Measurements from ENCODE around the gene WFDC8. TPM values are rescaled to one million over a fixed set of nuclear protein-coding genes. Genes with fewer than 3 reads are reported as not detected.
"Not testable (repeated sequence)": the region's sequence is repeated elsewhere in the genome, so short reads cannot be mapped to it uniquely, and the experiment has no call there.

The WFDC8 gene
- total RNA-seq, 1 donor from 2014 or later: not detected

DNA sequence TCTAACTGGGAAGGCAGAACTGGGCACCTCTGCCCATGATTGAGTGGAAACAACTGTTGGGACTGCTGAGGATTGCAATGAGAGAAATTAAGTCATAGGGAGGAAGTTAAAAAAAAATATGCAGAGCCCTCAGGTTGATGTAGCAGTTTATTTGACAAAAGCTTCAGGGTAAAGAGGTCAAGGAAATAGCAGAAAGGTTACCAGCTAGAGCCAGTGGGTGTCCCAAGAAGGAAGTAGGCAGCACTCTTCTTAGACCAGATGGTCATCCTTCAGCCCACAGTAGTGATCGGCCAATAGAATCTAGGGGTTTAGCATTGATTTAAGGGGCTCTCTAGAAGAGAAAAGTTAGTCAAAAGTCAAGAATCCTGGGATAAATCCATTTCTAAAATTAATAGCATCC is 28.7 kb upstream of the WFDC8 start:
- H3K4me3 Mint-ChIP-seq: no peak overlapping the region
- peaks cover 32% of the 10 kb centered on the region for H3K9me3 Mint-ChIP-seq
- no peak for DNase-seq (ENCODE audit: low spot score in 2 of 2, unreplicated experiment in 2 of 2)
- TF ChIP-seq, protein P1, sequence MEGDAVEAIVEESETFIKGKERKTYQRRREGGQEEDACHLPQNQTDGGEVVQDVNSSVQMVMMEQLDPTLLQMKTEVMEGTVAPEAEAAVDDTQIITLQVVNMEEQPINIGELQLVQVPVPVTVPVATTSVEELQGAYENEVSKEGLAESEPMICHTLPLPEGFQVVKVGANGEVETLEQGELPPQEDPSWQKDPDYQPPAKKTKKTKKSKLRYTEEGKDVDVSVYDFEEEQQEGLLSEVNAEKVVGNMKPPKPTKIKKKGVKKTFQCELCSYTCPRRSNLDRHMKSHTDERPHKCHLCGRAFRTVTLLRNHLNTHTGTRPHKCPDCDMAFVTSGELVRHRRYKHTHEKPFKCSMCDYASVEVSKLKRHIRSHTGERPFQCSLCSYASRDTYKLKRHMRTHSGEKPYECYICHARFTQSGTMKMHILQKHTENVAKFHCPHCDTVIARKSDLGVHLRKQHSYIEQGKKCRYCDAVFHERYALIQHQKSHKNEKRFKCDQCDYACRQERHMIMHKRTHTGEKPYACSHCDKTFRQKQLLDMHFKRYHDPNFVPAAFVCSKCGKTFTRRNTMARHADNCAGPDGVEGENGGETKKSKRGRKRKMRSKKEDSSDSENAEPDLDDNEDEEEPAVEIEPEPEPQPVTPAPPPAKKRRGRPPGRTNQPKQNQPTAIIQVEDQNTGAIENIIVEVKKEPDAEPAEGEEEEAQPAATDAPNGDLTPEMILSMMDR (IDR thresholded peaks at IDR 0.05; ENCODE audit: unreplicated experiment): no peak
- H3K36me3 Mint-ChIP-seq: no peaks in the 10 kb centered on the region
- peaks cover 7% of the 10 kb centered on the region for H3K27me3 Mint-ChIP-seq (ENCODE audit: low read depth)
- H3K27ac Mint-ChIP-seq: no peak overlapping the region
- H3K4me1 Mint-ChIP-seq: no peaks in the 10 kb centered on the region

- H3K4me1 Mint-ChIP-seq: no peaks in the 10 kb centered on the region
- H3K4me3 Mint-ChIP-seq: no peak overlapping the region
- TF ChIP-seq, protein P1 (IDR thresholded peaks at IDR 0.05; ENCODE audit: unreplicated experiment): no peak
- no peak overlapping the region for H3K27ac Mint-ChIP-seq
- H3K36me3 Mint-ChIP-seq: no peaks in the 10 kb centered on the region
- peaks cover 39% of the 10 kb centered on the region for H3K27me3 Mint-ChIP-seq (ENCODE audit: low read depth)
- DNase-seq (ENCODE audit: low spot score in 2 of 2, unreplicated experiment in 2 of 2): no peak
- H3K9me3 Mint-ChIP-seq: peaks cover 5% of the 10 kb centered on the region
Observed at GRCh38 chr20:45595235-45595634, 16.2 kb upstream of the WFDC8 start.

- TF ChIP-seq, protein P1 (IDR thresholded peaks at IDR 0.05; ENCODE audit: unreplicated experiment): no peak
- Mint-ChIP-seq H3K9me3 (peaks cover 14% of the 10 kb centered on the region), H3K4me3 (no peak overlapping the region), H3K4me1 (no peaks in the 10 kb centered on the region), H3K27me3 (ENCODE audit: low read depth) (peaks cover 32% of the 10 kb centered on the region), H3K36me3 (no peaks in the 10 kb centered on the region), H3K27ac (no peak overlapping the region)
- no peak for DNase-seq (ENCODE audit: low spot score in 2 of 2, unreplicated experiment in 2 of 2)
Observed at GRCh38 chr20:45593498-45593897, 14.4 kb upstream of the WFDC8 start.

GRCh38 chr20:45592574-45593189 is 13.6 kb upstream of the WFDC8 start:
- Mint-ChIP-seq H3K9me3 (peaks cover 17% of the 10 kb centered on the region), H3K4me1 (no peaks in the 10 kb centered on the region), H3K4me3 (no peak overlapping the region), H3K27ac (no peak overlapping the region), H3K36me3 (no peaks in the 10 kb centered on the region), H3K27me3 (ENCODE audit: low read depth) (peaks cover 27% of the 10 kb centered on the region)
- DNase-seq (ENCODE audit: low spot score in 2 of 2, unreplicated experiment in 2 of 2): no peak
- TF ChIP-seq, protein P1 (IDR thresholded peaks at IDR 0.05; ENCODE audit: unreplicated experiment): no peak

- Mint-ChIP-seq H3K36me3 (no peaks in the 10 kb centered on the region), H3K4me1 (no peaks in the 10 kb centered on the region), H3K9me3 (peaks cover 17% of the 10 kb centered on the region), H3K27me3 (ENCODE audit: low read depth) (peaks cover 12% of the 10 kb centered on the region), H3K27ac (no peak overlapping the region), H3K4me3 (no peak overlapping the region)
- DNase-seq (ENCODE audit: low spot score in 2 of 2, unreplicated experiment in 2 of 2): no peak
- TF ChIP-seq, protein P1 (IDR thresholded peaks at IDR 0.05; ENCODE audit: unreplicated experiment): no peak
Observed at GRCh38 chr20:45589725-45590124, 10.6 kb upstream of the WFDC8 start.

DNA sequence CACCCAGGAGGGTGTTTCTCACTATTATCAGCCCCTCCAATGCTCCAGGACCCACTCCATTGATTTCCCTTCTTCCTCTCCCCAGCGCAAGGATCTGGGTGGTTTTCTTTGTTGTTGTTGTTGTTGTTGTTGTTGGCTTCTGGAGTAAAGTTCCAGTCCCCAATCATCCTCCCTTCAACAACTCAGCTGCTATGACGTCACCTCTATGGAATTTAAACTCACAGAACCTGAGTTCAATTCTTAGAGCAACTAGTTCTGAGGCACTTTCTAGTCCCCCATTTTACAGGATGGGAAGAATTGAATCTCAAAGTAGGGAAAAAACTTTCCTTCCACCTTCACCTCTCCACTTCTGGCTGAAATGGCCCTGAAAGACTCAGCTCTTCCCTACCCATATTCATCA is 9.7 kb upstream of the WFDC8 start:
- Mint-ChIP-seq H3K27ac (no peak overlapping the region), H3K4me3 (no peak overlapping the region), H3K27me3 (ENCODE audit: low read depth) (peaks cover 6% of the 10 kb centered on the region), H3K9me3 (peaks cover 17% of the 10 kb centered on the region), H3K4me1 (no peaks in the 10 kb centered on the region), H3K36me3 (no peaks in the 10 kb centered on the region)
- TF ChIP-seq, protein P1 (IDR thresholded peaks at IDR 0.05; ENCODE audit: unreplicated experiment): no peak
- no peak for DNase-seq (ENCODE audit: low spot score in 2 of 2, unreplicated experiment in 2 of 2)

DNA sequence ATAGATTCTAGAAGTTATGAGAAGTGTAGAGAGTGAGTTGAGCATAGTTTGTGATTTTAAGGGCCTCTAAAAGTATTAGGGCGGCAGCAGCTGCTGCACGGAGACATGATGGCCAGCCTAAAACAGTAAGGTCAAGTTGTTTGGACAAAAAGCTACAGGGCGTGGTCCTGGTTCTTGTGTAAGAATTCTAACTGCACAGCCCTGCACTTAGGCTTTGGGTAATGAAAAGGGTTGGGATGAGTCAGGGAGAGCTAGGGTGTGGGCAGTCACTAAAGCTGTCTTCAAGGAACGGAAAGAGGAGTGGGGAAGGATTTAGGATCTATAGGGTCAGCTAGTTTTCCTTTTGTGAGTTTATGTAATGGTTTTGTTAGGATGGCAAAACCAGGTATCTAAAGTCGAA is 6.9 kb upstream of the WFDC8 start:
- DNase-seq (ENCODE audit: low spot score in 2 of 2, unreplicated experiment in 2 of 2); H3K4me3 Mint-ChIP-seq: not testable (repeated sequence)

GRCh38 chr20:45584294-45584693 is 5.2 kb upstream of the WFDC8 start:
- H3K27ac Mint-ChIP-seq; H3K4me1 Mint-ChIP-seq; H3K36me3 Mint-ChIP-seq; DNase-seq (ENCODE audit: low spot score in 2 of 2, unreplicated experiment in 2 of 2); H3K4me3 Mint-ChIP-seq: not testable (repeated sequence)
- peaks cover 11% of the 10 kb centered on the region for H3K9me3 Mint-ChIP-seq
- H3K27me3 Mint-ChIP-seq (ENCODE audit: low read depth): peaks cover 17% of the 10 kb centered on the region

More for the DNA sequence above, 6.9 kb upstream of the WFDC8 start:
- Mint-ChIP-seq H3K27me3 (ENCODE audit: low read depth) (peaks cover 13% of the 10 kb centered on the region), H3K9me3 (peaks cover 12% of the 10 kb centered on the region)
- H3K27ac Mint-ChIP-seq, H3K4me1 Mint-ChIP-seq, H3K36me3 Mint-ChIP-seq: not testable (repeated sequence)

Measured in mesothelial cell of epicardium (in vitro differentiated cells).